B cell (primary cell): Measurements from ENCODE around the gene PCK1. TPM values are rescaled to one million over a fixed set of nuclear protein-coding genes. Genes with fewer than 3 reads are reported as not detected.

Source experiments
- ATAC-seq: fragments of 200-7000 bp; cut with Tn5 transposase; one replicate; pipeline ENCODE4 v1.10.0; 2021; ENCODE audit warnings: low read depth, mild to moderate bottlenecking, moderate number of reproducible peaks, moderate library complexity
- CTCF ChIA-PET: fragments of 350-600 bp; sonication (Branson Sonifier 250); formaldehyde crosslinking; loops from one replicate; lab custom pipeline; 2021; ENCODE audit warnings: antibody characterized with exemption, inconsistent platforms; lab: Charles Lee
- POLR2A ChIA-PET: fragments of 350-600 bp; sonication (Branson Sonifier 250); formaldehyde crosslinking; loops from one replicate; lab custom pipeline; 2021; ENCODE audit warnings: antibody characterized with exemption; lab: Charles Lee
- DNase-seq: peaks from one replicate; pipeline ENCODE4 v3.0.0; 2013
- H2AFZ ChIP-seq: 2 replicates; pipeline ENCODE4 v1.6.1; 2012; ENCODE audit warnings: mild to moderate bottlenecking, low read depth, low read length; ENCODE audit not compliant: insufficient read depth, poor library complexity, severe bottlenecking
- H3K27ac ChIP-seq, 2 donors: 1 replicate in 1 of 2; 2 replicates in 1 of 2; pipeline ENCODE4 v1.5.1; 2012 to 2013; ENCODE audit warnings: low read length in 2 of 2, mild to moderate bottlenecking in 2 of 2, moderate library complexity in 1 of 2
- H3K27me3 ChIP-seq, 4 experiments: fragments of 200-600 bp in 1 of 4; sonication (generic) in 1 of 4; replicated peaks in 1 of 4; 1 replicate in 2 of 4; 2 replicates in 2 of 4; pipeline versions ENCODE4 v1.6.1 to v1.7.0; 2013 to 2016; ENCODE audit warnings: low read length in 3 of 4, mild to moderate bottlenecking in 2 of 4, mixed read lengths in 1 of 4, moderate library complexity in 1 of 4; ENCODE audit not compliant: insufficient read depth in 4 of 4, control insufficient read depth in 3 of 4; ENCODE audit errors: control extremely low read depth in 1 of 4
- H3K36me3 ChIP-seq, 2 experiments: replicated peaks in 1 of 2; 1 replicate in 1 of 2; 2 replicates in 1 of 2; pipeline versions ENCODE4 v1.6.1 to v1.7.1; 2013; ENCODE audit warnings: low read length in 1 of 2; ENCODE audit not compliant: insufficient read depth in 2 of 2, control insufficient read depth in 1 of 2; ENCODE audit errors: control extremely low read depth in 1 of 2, extremely low read depth in 1 of 2
- H3K4me1 ChIP-seq, 2 donors: fragments of 200-600 bp in 1 of 2; sonication (generic) in 1 of 2; 1 replicate in 1 of 2; 2 replicates in 1 of 2; pipeline versions ENCODE4 v1.5.1 to v1.6.1; 2013 to 2017; ENCODE audit warnings: low read length in 2 of 2; ENCODE audit not compliant: control insufficient read depth in 2 of 2, insufficient read depth in 2 of 2
- H3K4me2 ChIP-seq: replicated peaks from 2 replicates; pipeline ENCODE3; 2012; ENCODE audit warnings: mild to moderate bottlenecking, low read depth, low read length; ENCODE audit not compliant: poor library complexity, severe bottlenecking
- H3K4me3 ChIP-seq, 5 experiments: fragments of 200-600 bp in 1 of 5; sonication (generic) in 1 of 5; 1 replicate in 3 of 5; 2 replicates in 2 of 5; pipeline versions ENCODE4 v1.5.1 to v1.7.0; 2011 to 2016; ENCODE audit warnings: low read length in 4 of 5, mild to moderate bottlenecking in 4 of 5, low read depth in 2 of 5, control low read depth in 1 of 5, moderate library complexity in 1 of 5; ENCODE audit not compliant: insufficient read depth in 1 of 5; ENCODE audit errors: control extremely low read depth in 1 of 5, extremely low read depth in 1 of 5
- H3K79me2 ChIP-seq: fragments of 200-600 bp; sonication (generic); one replicate; pipeline ENCODE4 v1.6.0; 2016; ENCODE audit warnings: low read length; ENCODE audit not compliant: control insufficient read depth, insufficient read depth
- H3K9ac ChIP-seq: fragments of 200-600 bp; sonication (generic); 2 replicates; pipeline ENCODE4 v1.6.1; 2017; ENCODE audit warnings: mild to moderate bottlenecking, low read length, moderate library complexity
- H3K9me3 ChIP-seq, 3 donors: one replicate each; pipeline versions ENCODE4 v1.6.1 to v1.7.1; 2013; ENCODE audit warnings: low read length in 2 of 3; ENCODE audit not compliant: control insufficient read depth in 2 of 3, insufficient read depth in 1 of 3; ENCODE audit errors: control extremely low read depth in 1 of 3
- H4K20me1 ChIP-seq: 2 replicates; pipeline ENCODE4 v1.6.0; 2012; ENCODE audit warnings: mild to moderate bottlenecking, low read length; ENCODE audit not compliant: insufficient read depth, control insufficient read depth, poor library complexity, severe bottlenecking
- H3K27ac Mint-ChIP-seq: one replicate; pipeline ENCODE4 v1.8.0; 2021; ENCODE audit warnings: mixed read lengths
- H3K27me3 Mint-ChIP-seq: one replicate; pipeline ENCODE4 v1.8.0; 2021; ENCODE audit warnings: mixed read lengths
- H3K4me1 Mint-ChIP-seq: one replicate; pipeline ENCODE4 v1.8.0; 2021; ENCODE audit warnings: mixed read lengths
- H3K4me3 Mint-ChIP-seq: one replicate; pipeline ENCODE4 v1.8.0; 2021; ENCODE audit warnings: mixed read lengths
- H3K9me3 Mint-ChIP-seq: one replicate; pipeline ENCODE4 v1.8.0; 2022; ENCODE audit warnings: mixed read lengths; ENCODE audit not compliant: insufficient read depth
- CTCF ChIP-seq: fragments of 200-600 bp; IDR thresholded peaks from one replicate; pipeline ENCODE4 v1.8.0; 2022; ENCODE audit warnings: antibody characterized with exemption, mild to moderate bottlenecking
- EZH2 ChIP-seq: IDR thresholded peaks from 2 replicates; pipeline ENCODE4 v1.6.1; 2012; ENCODE audit warnings: borderline replicate concordance, low read depth, mild to moderate bottlenecking, moderate library complexity, low read length; ENCODE audit not compliant: insufficient read depth, poor library complexity, severe bottlenecking
- WGBS: methylation state at CpG from one replicate; pipeline ENCODE4 v1.1.5; 2013; ENCODE audit warnings: missing lambda C conversion rate; ENCODE audit not compliant: insufficient coverage; 5-methylcytosine and 5-hydroxymethylcytosine counted together
- intact Hi-C: fragments of 100-400 bp; cut with micrococcal nuclease; formaldehyde crosslinking; loops from one replicate; pipeline ENCODE4 v1.10.0; 2022
- polyA plus RNA-seq: library from polyadenylated mRNA; depleted of rRNA; stranded (reverse); fragments of >200 nt; gene quantifications from 2 replicates; pipeline ENCODE4 v1.2.3, GENCODE V29; 2012
- total RNA-seq, 2 donors: library from RNA; stranded (reverse); fragments of 120-200 nt in 1 of 2; gene quantifications; 1 replicate in 1 of 2; 2 replicates in 1 of 2; pipeline versions ENCODE4 v1.2.3 to v1.2.4, GENCODE V29; 2013 to 2022

PCK1 gene
- total and polyA plus RNA-seq, 2 donors (not counting 1 experiment from before 2014, with no cell fraction given), result not detected

- TF ChIP-seq EZH2 (no peak), CTCF (no peak)
- Histone ChIP-seq H3K4me2 (no peak overlapping the region), H4K20me1 (no peaks in the 10 kb centered on the region), H3K79me2 (no peaks in the 10 kb centered on the region), H3K9me3 (peaks cover 0 to 20% (median 6%) of the 10 kb centered on the region in 3 donors), H3K4me3 (no peak overlapping the region), H3K27me3 (peaks cover 0 to 8% (median 0%) of the 10 kb centered on the region in 4 experiments), H3K27ac (no peak overlapping the region), H2AFZ (no peak overlapping the region), H3K9ac (no peak overlapping the region), H3K36me3 (no peaks in the 10 kb centered on the region), H3K4me1 (peaks cover 0 to 13% of the 10 kb centered on the region in 2 donors)
- ChIA-PET POLR2A (no interaction called here), CTCF (interaction anchor here (1.1 kb wide), 2 partner anchors 77 to 91 kb away, joined by 3 read pairs; no protein-coding TSS in a partner anchor)
- intact Hi-C loops, result no loop called here
- 89% methylated on average over 17 of the region's 18 CpGs for WGBS
- ATAC-seq, result no peak
- H3K4me1 Mint-ChIP-seq, result peaks cover 9% of the 10 kb centered on the region
- DNase-seq, result no peak
- H3K9me3 Mint-ChIP-seq, result peaks cover 3% of the 10 kb centered on the region
- H3K27ac Mint-ChIP-seq, result no peak overlapping the region
- peaks cover 15% of the 10 kb centered on the region for H3K27me3 Mint-ChIP-seq
- no peak overlapping the region for H3K4me3 Mint-ChIP-seq
Observed at GRCh38 chr20:57590485-57591288, 29.8 kb downstream of the PCK1 start.
